GM21423 (cell line): ENCODE measurements around the gene DGCR8.

Source experiments
- ATAC-seq: cut with Tn5 transposase; IDR thresholded peaks from one replicate; pipeline ENCODE4 v1.9.1; 2021; ENCODE audit warnings: mild to moderate bottlenecking, moderate library complexity; ENCODE audit not compliant: unreplicated experiment

The DGCR8 gene

GRCh38 chr22:20121856-20122415 lies 41.9 kb downstream of the DGCR8 start:
- ATAC-seq: no peak

DNA sequence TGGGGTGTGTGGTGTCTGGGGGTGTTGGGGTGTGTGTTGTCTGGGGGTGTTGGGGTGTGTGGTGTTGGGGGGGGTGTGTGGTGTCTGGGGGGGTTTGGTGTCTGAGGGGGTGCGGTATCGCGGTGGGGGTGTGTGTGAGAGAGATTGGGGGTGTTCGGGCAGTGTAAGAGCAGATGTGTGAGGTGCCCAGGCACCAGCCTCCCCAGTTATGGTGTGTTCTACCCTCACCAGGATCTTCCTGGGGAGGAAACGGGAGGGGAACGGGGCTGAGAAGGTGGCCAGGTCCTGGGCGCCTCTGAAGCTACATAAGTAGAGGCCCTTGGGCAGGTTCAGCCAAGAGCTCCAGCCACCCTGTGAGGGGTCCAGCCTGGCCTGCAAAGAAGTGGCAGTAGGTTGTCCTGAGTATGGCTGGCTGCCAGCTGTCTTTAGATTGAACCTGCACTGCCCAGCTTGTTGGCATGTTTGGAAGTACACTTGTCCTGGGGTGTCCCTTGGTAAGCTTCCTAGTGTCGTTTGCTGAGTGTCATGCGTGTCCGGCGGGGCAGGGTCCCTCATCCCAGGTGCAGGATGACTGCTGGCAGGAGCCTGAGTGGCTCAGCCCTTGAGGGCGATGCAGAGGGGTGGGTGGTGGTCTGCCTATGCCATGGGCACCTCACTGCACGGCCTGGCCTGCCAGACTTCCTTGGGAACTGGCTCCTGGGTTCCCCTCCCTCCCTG lies 43.5 kb downstream of the DGCR8 start:
- ATAC-seq: no peak

- no peak for ATAC-seq
These were observed 44.2 kb downstream of the DGCR8 start for GRCh38 chr22:20124083-20124787.

GRCh38 chr22:20125201-20126174 lies 45.4 kb downstream of the DGCR8 start:
- no peak for ATAC-seq

DNA sequence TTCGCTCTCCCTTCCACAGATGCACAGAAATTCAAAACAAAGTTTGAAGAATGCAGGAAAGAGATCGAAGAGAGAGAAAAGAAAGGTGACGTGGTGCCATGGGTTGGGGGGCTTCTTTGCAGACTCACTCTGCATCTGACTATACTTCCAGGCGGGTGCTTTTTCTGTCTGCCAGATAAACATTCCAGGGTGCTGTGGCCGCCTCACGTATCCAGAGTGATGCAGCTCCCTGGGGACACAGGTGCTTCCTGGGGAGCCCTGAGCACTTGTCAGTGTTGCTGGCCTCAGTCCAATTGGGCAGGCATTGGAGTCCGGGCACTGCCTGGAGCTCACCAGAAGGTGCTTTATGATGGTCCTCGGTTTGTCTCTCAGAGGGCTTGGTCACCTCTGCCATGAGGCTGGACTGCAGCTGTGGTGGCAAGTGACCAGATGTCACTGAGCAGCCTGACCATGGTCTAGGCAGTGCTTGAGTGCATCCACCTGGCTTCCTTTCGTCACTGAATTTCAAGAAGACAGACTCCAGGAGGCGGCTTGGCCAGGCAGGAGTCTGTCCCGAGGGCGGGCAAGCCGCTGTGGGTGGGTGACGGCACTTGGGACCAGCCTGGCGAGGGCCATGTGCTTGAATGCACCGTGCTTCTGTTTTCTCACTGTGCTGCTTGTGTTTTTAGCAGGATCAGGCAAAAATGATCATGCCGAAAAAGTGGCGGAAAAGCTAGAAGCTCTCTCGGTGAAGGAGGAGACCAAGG lies 46.4 kb downstream of the DGCR8 start:
- ATAC-seq: no peak

DNA sequence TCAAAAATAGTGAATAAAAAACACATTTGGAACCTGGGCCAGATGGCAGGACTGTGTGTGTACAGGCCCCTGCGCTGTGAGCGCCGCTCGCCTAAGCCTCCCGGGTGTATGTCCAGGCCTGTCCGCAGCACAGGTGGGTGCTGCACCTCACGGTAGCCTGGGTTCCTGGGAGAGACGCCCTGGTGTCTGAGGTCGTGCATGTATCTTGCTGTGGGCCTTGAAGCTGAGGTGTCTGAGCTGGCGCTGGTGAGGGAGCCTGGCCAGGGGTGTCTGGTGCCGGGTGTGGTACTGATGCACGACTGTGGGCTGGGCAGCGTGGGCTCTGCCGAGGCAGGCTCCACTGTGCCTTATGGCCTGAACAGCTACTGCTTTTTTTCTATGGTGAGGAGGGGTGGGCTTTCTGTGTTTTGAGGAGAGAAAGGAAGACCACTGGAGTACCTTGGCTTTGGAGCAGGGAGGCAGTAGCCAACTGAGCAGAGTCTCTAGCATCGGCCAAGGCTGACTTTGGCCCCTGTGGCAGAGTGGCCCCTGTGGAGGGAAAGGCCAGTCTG lies 47.4 kb downstream of the DGCR8 start:
- no peak for ATAC-seq

- ATAC-seq: no peak
These were observed 48.0 kb downstream of the DGCR8 start for GRCh38 chr22:20127869-20128618.

GRCh38 chr22:20128619-20128901 lies 48.5 kb downstream of the DGCR8 start:
- no peak for ATAC-seq

- no peak for ATAC-seq
These were observed 49.1 kb downstream of the DGCR8 start for GRCh38 chr22:20128902-20129746.

DNA sequence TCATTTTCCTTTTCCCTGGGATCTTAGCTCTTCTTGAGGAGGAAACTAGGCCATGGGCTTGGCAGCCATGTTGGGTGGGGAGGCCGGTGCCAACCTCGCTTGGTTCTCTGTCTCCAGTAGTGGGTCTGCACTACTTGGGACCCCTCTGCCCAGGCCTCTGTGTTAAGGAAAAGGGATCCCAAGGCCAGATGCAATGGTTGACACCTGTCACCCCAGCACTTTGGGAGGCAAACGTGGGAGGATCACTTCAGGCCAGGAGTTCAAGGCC lies 49.6 kb downstream of the DGCR8 start:
- no peak for ATAC-seq

- no peak for ATAC-seq
These were observed 50.3 kb downstream of the DGCR8 start for GRCh38 chr22:20130319-20130718.

DNA sequence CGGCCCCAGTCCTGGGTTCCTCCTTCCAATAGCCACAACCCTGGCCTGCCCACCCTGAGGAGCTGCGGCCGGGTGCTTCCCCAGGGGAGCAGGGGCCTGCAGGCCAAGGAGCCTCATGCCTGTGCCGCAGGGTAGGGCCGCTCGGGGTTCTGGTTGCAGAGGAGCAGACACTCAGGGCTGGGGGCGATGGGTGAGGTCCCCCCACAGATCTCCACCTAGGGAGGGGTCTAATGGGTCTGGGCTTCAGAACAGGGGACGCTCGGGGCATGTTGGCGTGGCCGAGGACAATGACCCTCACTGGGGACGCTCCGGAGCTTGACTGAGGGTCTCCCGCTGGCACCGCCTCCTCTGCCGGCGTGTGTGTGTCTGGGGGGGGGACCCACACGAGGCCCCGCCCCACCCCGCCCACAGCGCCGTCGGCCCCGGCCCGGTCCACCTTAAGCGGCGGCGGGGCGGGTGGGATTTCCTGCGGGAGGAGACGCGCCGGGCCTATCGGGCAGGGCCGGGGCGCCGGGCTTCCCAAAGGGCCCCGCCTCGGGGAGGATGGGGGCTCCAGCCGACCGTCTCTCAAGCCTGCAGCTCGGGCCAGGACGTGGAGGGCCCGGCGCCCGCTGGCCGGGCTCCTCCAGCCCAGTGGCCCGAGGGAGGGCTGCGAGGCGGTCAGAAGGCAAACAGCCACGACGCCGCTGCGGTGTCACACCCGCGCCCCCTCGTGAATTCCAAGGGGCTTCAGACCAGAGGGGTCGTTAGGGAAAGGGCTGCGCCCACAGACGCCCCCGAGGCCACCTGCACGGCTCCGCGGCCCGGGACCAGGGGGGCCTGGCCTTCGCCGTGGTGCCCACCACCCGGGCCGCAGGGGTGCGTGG lies 50.9 kb downstream of the DGCR8 start:
- no peak for ATAC-seq

DNA sequence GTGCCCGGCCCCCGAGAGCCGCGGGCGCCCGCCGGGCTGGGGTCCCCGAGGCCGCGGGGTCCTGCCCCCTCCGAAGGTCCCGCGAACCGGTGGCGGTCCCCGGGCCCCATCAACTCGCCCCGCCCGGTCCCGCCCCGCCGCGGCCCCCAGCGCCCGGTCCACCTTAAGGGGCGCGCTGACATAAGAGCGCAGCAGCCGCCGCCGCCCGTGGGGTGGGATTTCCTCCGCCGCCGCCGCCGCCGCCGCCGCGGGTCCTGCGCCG lies 51.5 kb downstream of the DGCR8 start, which contains the start of gene ZDHHC8:
Gene ZDHHC8, plus strand, starts transcription at position 208 of the 262 bp plus-strand sequence. CDS start 144 bp downstream, outside the sequence.
- ATAC-seq: peak; percentile 38

DNA sequence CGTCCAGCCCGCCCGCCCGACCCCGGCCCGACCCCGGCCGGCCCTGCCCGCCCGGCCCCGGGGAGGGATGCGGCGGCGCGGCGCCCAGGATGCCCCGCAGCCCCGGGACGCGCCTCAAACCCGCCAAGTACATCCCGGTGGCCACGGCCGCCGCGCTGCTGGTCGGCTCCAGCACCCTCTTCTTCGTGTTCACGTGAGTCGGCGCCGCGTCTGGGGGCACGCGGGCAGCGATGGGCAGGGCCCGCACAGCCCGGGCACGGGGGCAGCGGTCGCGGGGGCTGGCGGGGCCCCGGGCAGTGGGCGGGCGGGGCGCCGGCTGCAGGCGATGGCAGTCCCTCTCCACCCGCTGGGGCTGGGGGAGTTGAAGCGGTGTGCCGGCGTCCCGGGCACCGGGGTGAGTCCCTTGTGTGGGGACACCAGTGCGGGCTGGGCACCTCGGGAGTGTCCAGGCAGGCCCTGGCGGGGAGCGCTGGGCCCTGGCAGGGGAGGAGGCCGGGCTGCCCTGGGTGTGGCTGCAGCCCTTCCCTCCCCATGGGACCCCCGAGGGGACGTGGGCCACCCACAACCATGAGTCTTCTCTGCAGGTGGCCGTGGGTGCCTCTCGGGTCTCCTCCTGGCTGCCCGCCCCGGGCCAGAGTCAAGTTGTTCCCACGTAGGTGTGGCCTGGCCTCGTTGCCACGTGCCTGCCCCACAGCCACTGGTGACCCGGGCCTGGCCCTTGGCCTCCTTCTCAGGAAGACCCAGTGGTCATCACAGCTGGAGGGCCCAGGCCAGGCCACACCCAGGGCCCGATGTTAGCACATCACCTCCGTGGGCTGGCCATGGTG lies 52.0 kb downstream of the DGCR8 start:
- peak; percentile 2 for ATAC-seq

GRCh38 chr22:20132686-20133246 lies 52.7 kb downstream of the DGCR8 start:
- no peak for ATAC-seq

GRCh38 chr22:20133930-20134549 lies 54.0 kb downstream of the DGCR8 start:
- ATAC-seq: no peak
